ENCODE data around the gene PARP6.

GRCh38 chr15:72203507-72203837 is 68.9 kb downstream of the PARP6 start:
- no peak for TF ChIP-seq POLR2A (IDR thresholded peaks at IDR 0.05; ENCODE audit: low read depth, low read length)
- TF ChIP-seq TAF1 (IDR thresholded peaks at IDR 0.05; ENCODE audit: low read depth, low read length): no peak
- no peak for TF ChIP-seq POLR2AphosphoS5 (IDR thresholded peaks at IDR 0.05; ENCODE audit: low read depth, low read length)
